Common myeloid progenitor, CD34-positive (primary cell): Measurements from ENCODE around the gene NELFB.

Experiments used
- CTCF ChIA-PET: fragments of 350-600 bp; sonication (Branson Sonifier 250); formaldehyde crosslinking; loops from one replicate; lab custom pipeline; 2021; ENCODE audit warnings: antibody characterized with exemption; lab: Charles Lee
- POLR2A ChIA-PET: fragments of 350-600 bp; sonication (Branson Sonifier 250); formaldehyde crosslinking; loops from one replicate; lab custom pipeline; 2021; ENCODE audit warnings: antibody characterized with exemption; lab: Charles Lee
- DNase-seq, 3 donors: peaks; one replicate each; pipeline versions ENCODE4 v3.0.0 to v3.0.0-alpha.2; 2013
- H3K27ac ChIP-seq, 2 experiments: 1 replicate in 1 of 2; 2 replicates in 1 of 2; pipeline ENCODE4 v1.7.0; 2013; ENCODE audit warnings: inconsistent platforms in 2 of 2, low read length in 2 of 2, mild to moderate bottlenecking in 2 of 2, low read depth in 1 of 2, moderate library complexity in 1 of 2; ENCODE audit not compliant: severe bottlenecking in 2 of 2, insufficient read depth in 1 of 2, poor library complexity in 1 of 2
- H3K27me3 ChIP-seq, 5 experiments: replicated peaks in 2 of 5; 1 replicate in 3 of 5; 2 replicates in 2 of 5; pipeline versions ENCODE4 v1.6.1 to v1.7.0; 2013; ENCODE audit warnings: low read length in 4 of 5, mild to moderate bottlenecking in 2 of 5, moderate library complexity in 2 of 5, inconsistent platforms in 1 of 5; ENCODE audit not compliant: insufficient read depth in 5 of 5, control insufficient read depth in 4 of 5
- H3K36me3 ChIP-seq, 4 experiments: 1 replicate in 2 of 4; 2 replicates in 2 of 4; pipeline versions ENCODE4 v1.6.1 to v1.7.0; 2013; ENCODE audit warnings: low read length in 3 of 4, control low read depth in 1 of 4, mild to moderate bottlenecking in 1 of 4; ENCODE audit not compliant: control insufficient read depth in 4 of 4, insufficient read depth in 4 of 4
- H3K4me1 ChIP-seq, 4 experiments: 1 replicate in 3 of 4; 2 replicates in 1 of 4; pipeline versions ENCODE4 v1.6.1 to v1.7.1; 2013; ENCODE audit warnings: low read length in 3 of 4, mild to moderate bottlenecking in 3 of 4, control low read depth in 1 of 4, inconsistent platforms in 1 of 4, moderate library complexity in 1 of 4; ENCODE audit not compliant: control insufficient read depth in 4 of 4, insufficient read depth in 4 of 4; ENCODE audit errors: control extremely low read depth in 1 of 4
- H3K4me3 ChIP-seq, 7 experiments: 1 replicate in 4 of 7; 2 replicates in 3 of 7; pipeline versions ENCODE4 v1.5.1 to v1.7.0; 2013; ENCODE audit warnings: mild to moderate bottlenecking in 7 of 7, low read length in 6 of 7, moderate library complexity in 6 of 7, inconsistent platforms in 2 of 7, low read depth in 2 of 7, control low read depth in 1 of 7; ENCODE audit not compliant: insufficient read depth in 4 of 7, control insufficient read depth in 1 of 7; ENCODE audit errors: extremely low read depth in 1 of 7
- H3K9me3 ChIP-seq, 5 experiments: 1 replicate in 4 of 5; 2 replicates in 1 of 5; pipeline versions ENCODE4 v1.6.1 to v1.7.1; 2013; ENCODE audit warnings: low read length in 4 of 5, mild to moderate bottlenecking in 2 of 5, inconsistent platforms in 1 of 5, low read depth in 1 of 5, moderate library complexity in 1 of 5; ENCODE audit not compliant: control insufficient read depth in 4 of 5, insufficient read depth in 2 of 5; ENCODE audit errors: control extremely low read depth in 1 of 5
- WGBS: methylation state at CpG from one replicate; pipeline ENCODE4 v1.1.5; 2013; ENCODE audit not compliant: insufficient coverage; 5-methylcytosine and 5-hydroxymethylcytosine counted together

The NELFB gene

GRCh38 chr9:137227853-137228505 is 27.1 kb upstream of the NELFB start:
- Histone ChIP-seq H3K4me3 (no peak overlapping the region), H3K4me1 (peaks cover 2 to 18% (median 15%) of the 10 kb centered on the region in 4 experiments), H3K27me3 (peaks cover 0 to 35% (median 0%) of the 10 kb centered on the region in 5 experiments), H3K36me3 (no peaks in the 10 kb centered on the region), H3K27ac (no peak overlapping the region), H3K9me3 (no peaks in the 10 kb centered on the region)
- ChIA-PET CTCF (interaction anchor here (0.7 to 6.3 kb wide), 18 partner anchors 9 to 159 kb away, joined by 3 to 46 read pairs (median 4); partner anchors contain the start of genes ANAPC2, NDOR1, SSNA1 and TMEM203), POLR2A (interaction anchor here (1.0 kb wide), 1 partner anchor 8 kb away, joined by 5 read pairs; no protein-coding TSS in a partner anchor)
- DNase-seq, result no peak
- 47% methylated on average over 10 of the region's 18 CpGs for WGBS

GRCh38 chr9:137228506-137228967 is 26.6 kb upstream of the NELFB start:
- H3K9me3 ChIP-seq, result no peaks in the 10 kb centered on the region
- H3K4me1 ChIP-seq, result peaks cover 2 to 16% (median 13%) of the 10 kb centered on the region in 4 experiments
- CTCF ChIA-PET, result interaction anchor here (1.2 to 6.3 kb wide), 7 partner anchors 24 to 110 kb away, joined by 3 to 46 read pairs (median 9); partner anchors contain the start of genes ANAPC2, NDOR1, SSNA1 and TMEM203
- no peak overlapping the region for H3K4me3 ChIP-seq
- DNase-seq, result no peak
- POLR2A ChIA-PET, result no interaction called here
- H3K36me3 ChIP-seq, result no peaks in the 10 kb centered on the region
- H3K27ac ChIP-seq, result no peak overlapping the region
- 82% methylated on average over 24 of the region's 29 CpGs for WGBS
- H3K27me3 ChIP-seq, result peaks cover 0 to 35% (median 0%) of the 10 kb centered on the region in 5 experiments

GRCh38 chr9:137228968-137229896 is 25.9 kb upstream of the NELFB start:
- no peak overlapping the region for H3K27ac ChIP-seq
- no peaks in the 10 kb centered on the region for H3K36me3 ChIP-seq
- ChIA-PET POLR2A (interaction anchor here (0.6 to 0.9 kb wide), 3 partner anchors 67 to 117 kb away, joined by 3 to 4 read pairs (median 3); no protein-coding TSS in a partner anchor), CTCF (interaction anchor here (0.5 to 1.9 kb wide), 4 partner anchors 21 to 111 kb away, joined by 3 to 9 read pairs (median 3); partner anchors contain the start of genes ANAPC2 and SSNA1)
- peaks cover 0 to 11% (median 8%) of the 10 kb centered on the region in 4 experiments for H3K4me1 ChIP-seq
- no peak for DNase-seq
- H3K9me3 ChIP-seq, result no peaks in the 10 kb centered on the region
- H3K27me3 ChIP-seq, result peaks cover 0 to 38% (median 0%) of the 10 kb centered on the region in 5 experiments
- H3K4me3 ChIP-seq, result no peak overlapping the region
- WGBS, result 74% methylated on average over 22 of the region's 27 CpGs

GRCh38 chr9:137229903-137230704 is 25.0 kb upstream of the NELFB start:
- Histone ChIP-seq H3K27ac (no peak overlapping the region), H3K27me3 (peaks cover 0 to 42% (median 0%) of the 10 kb centered on the region in 5 experiments), H3K4me1 (peaks cover 0 to 10% (median 5%) of the 10 kb centered on the region in 4 experiments), H3K4me3 (no peak overlapping the region), H3K9me3 (no peaks in the 10 kb centered on the region), H3K36me3 (no peaks in the 10 kb centered on the region)
- DNase-seq, result no peak
- CTCF ChIA-PET, result interaction anchor here (0.5 to 1.9 kb wide), 4 partner anchors 22 to 112 kb away, joined by 3 to 9 read pairs (median 3); partner anchors contain the start of genes ANAPC2 and SSNA1
- 63% methylated on average over 24 of the region's 31 CpGs for WGBS
- POLR2A ChIA-PET, result interaction anchor here (0.6 to 0.9 kb wide), 2 partner anchors 67 to 118 kb away, joined by 3 to 4 read pairs; no protein-coding TSS in a partner anchor

GRCh38 chr9:137230705-137231371 is 24.3 kb upstream of the NELFB start, which contains the start of gene SLC34A3:
SLC34A3 (plus strand) TSS chr9:137230901; CDS start chr9:137231703, 802 bp downstream.
- ChIA-PET POLR2A (no interaction called here), CTCF (interaction anchor here (1.0 kb wide), 1 partner anchor 23 kb away, joined by 3 read pairs; no protein-coding TSS in a partner anchor)
- peaks cover 0 to 42% (median 0%) of the 10 kb centered on the region in 5 experiments for H3K27me3 ChIP-seq
- no peak within 1 kb of the TSS for H3K4me3 ChIP-seq
- WGBS, result 84% methylated on average over 11 of the region's 14 CpGs
- peaks cover 0 to 15% (median 10%) of the 10 kb centered on the region in 4 experiments for H3K4me1 ChIP-seq
- H3K9me3 ChIP-seq, result no peaks in the 10 kb centered on the region
- H3K36me3 ChIP-seq, result no peaks in the 10 kb centered on the region
- no peak for DNase-seq
- no peak within 1 kb of the TSS for H3K27ac ChIP-seq
